HUES48 (cell line): Measurements from ENCODE around the gene ALDH16A1.

Experiments used
- H3K27ac ChIP-seq: one replicate; pipeline ENCODE4 v1.7.0; 2013; ENCODE audit warnings: low read depth, low read length, inconsistent platforms
- H3K27me3 ChIP-seq: 2 replicates; pipeline ENCODE4 v1.6.1; 2013; ENCODE audit warnings: mild to moderate bottlenecking, low read length; ENCODE audit not compliant: control insufficient read depth, insufficient read depth
- H3K36me3 ChIP-seq: 2 replicates; pipeline ENCODE4 v1.6.1; 2013; ENCODE audit warnings: low read length; ENCODE audit not compliant: control insufficient read depth, insufficient read depth
- H3K4me1 ChIP-seq: 2 replicates; pipeline ENCODE4 v1.6.1; 2013; ENCODE audit warnings: mild to moderate bottlenecking, low read length; ENCODE audit not compliant: control insufficient read depth, insufficient read depth
- H3K4me3 ChIP-seq: 2 replicates; pipeline ENCODE4 v1.5.1; 2013; ENCODE audit warnings: mild to moderate bottlenecking, low read depth, low read length
- H3K9ac ChIP-seq: 2 replicates; pipeline ENCODE4 v1.6.1; 2013; ENCODE audit warnings: mild to moderate bottlenecking, low read depth, low read length, moderate library complexity
- H3K9me3 ChIP-seq: 2 replicates; pipeline ENCODE4 v1.6.1; 2013; ENCODE audit warnings: low read length; ENCODE audit not compliant: control insufficient read depth, insufficient read depth

The ALDH16A1 gene

GRCh38 chr19:49415810-49416200 lies 37.2 kb upstream of the ALDH16A1 start:
- Histone ChIP-seq H3K27ac (no peak overlapping the region), H3K4me3 (no peak overlapping the region), H3K9ac (no peak overlapping the region), H3K36me3 (no peaks in the 10 kb centered on the region), H3K27me3 (no peaks in the 10 kb centered on the region), H3K4me1 (peaks cover 18% of the 10 kb centered on the region; the same call in 1 of the 2 replicates), H3K9me3 (no peaks in the 10 kb centered on the region)

GRCh38 chr19:49417088-49417487 lies 35.9 kb upstream of the ALDH16A1 start:
- no peak overlapping the region for H3K9ac ChIP-seq
- H3K27me3 ChIP-seq: peaks cover 9% of the 10 kb centered on the region
- no peaks in the 10 kb centered on the region for H3K9me3 ChIP-seq
- no peak overlapping the region for H3K4me3 ChIP-seq
- no peaks in the 10 kb centered on the region for H3K36me3 ChIP-seq
- H3K4me1 ChIP-seq: peaks cover 18% of the 10 kb centered on the region; the same call in 1 of the 2 replicates
- H3K27ac ChIP-seq: no peak overlapping the region

GRCh38 chr19:49418511-49418910 lies 34.5 kb upstream of the ALDH16A1 start:
- Histone ChIP-seq H3K4me3 (no peak overlapping the region), H3K27ac (no peak overlapping the region), H3K4me1 (peaks cover 20% of the 10 kb centered on the region; the same call in 1 of the 2 replicates), H3K9ac (no peak overlapping the region), H3K36me3 (no peaks in the 10 kb centered on the region), H3K27me3 (peaks cover 23% of the 10 kb centered on the region), H3K9me3 (no peaks in the 10 kb centered on the region)

- Histone ChIP-seq H3K27ac (no peak overlapping the region), H3K27me3 (peaks cover 30% of the 10 kb centered on the region), H3K9me3 (no peaks in the 10 kb centered on the region), H3K4me1 (peaks cover 24% of the 10 kb centered on the region; the same call in 1 of the 2 replicates), H3K4me3 (no peak overlapping the region), H3K36me3 (no peaks in the 10 kb centered on the region), H3K9ac (no peak overlapping the region)
Measured at GRCh38 chr19:49419173-49419572, 33.9 kb upstream of the ALDH16A1 start.

GRCh38 chr19:49420227-49420626 lies 32.8 kb upstream of the ALDH16A1 start:
- Histone ChIP-seq H3K27me3 (peaks cover 40% of the 10 kb centered on the region), H3K36me3 (no peaks in the 10 kb centered on the region), H3K4me1 (peaks cover 20% of the 10 kb centered on the region; the same call in 1 of the 2 replicates), H3K9me3 (no peaks in the 10 kb centered on the region), H3K4me3 (no peak overlapping the region), H3K9ac (no peak overlapping the region), H3K27ac (no peak overlapping the region)

- peaks cover 14% of the 10 kb centered on the region; the same call in 1 of the 2 replicates for H3K4me1 ChIP-seq
- H3K9me3 ChIP-seq: no peaks in the 10 kb centered on the region
- no peak overlapping the region for H3K27ac ChIP-seq
- peak overlapping the region; percentile 33; the same call in 1 of the 2 replicates for H3K4me3 ChIP-seq
- H3K27me3 ChIP-seq: peaks cover 49% of the 10 kb centered on the region
- H3K9ac ChIP-seq: no peak overlapping the region
- H3K36me3 ChIP-seq: no peaks in the 10 kb centered on the region
Measured at GRCh38 chr19:49421039-49421877, 31.8 kb upstream of the ALDH16A1 start.

GRCh38 chr19:49421878-49422202 lies 31.2 kb upstream of the ALDH16A1 start:
- no peak overlapping the region for H3K9ac ChIP-seq
- peaks cover 17% of the 10 kb centered on the region for H3K4me1 ChIP-seq
- no peak overlapping the region for H3K4me3 ChIP-seq
- no peaks in the 10 kb centered on the region for H3K9me3 ChIP-seq
- H3K27me3 ChIP-seq: peaks cover 55% of the 10 kb centered on the region
- H3K36me3 ChIP-seq: no peaks in the 10 kb centered on the region
- H3K27ac ChIP-seq: no peak overlapping the region

GRCh38 chr19:49422407-49423070 lies 30.5 kb upstream of the ALDH16A1 start:
- peaks cover 61% of the 10 kb centered on the region for H3K27me3 ChIP-seq
- no peaks in the 10 kb centered on the region for H3K36me3 ChIP-seq
- H3K27ac ChIP-seq: no peak overlapping the region
- H3K4me3 ChIP-seq: peak overlapping the region; percentile 51; the same call in 1 of the 2 replicates
- no peaks in the 10 kb centered on the region for H3K9me3 ChIP-seq
- H3K9ac ChIP-seq: no peak overlapping the region
- peaks cover 16% of the 10 kb centered on the region for H3K4me1 ChIP-seq

GRCh38 chr19:49423071-49423984 lies 29.7 kb upstream of the ALDH16A1 start, which contains the start of gene PTH2:
TSS of gene PTH2 (minus strand) at chr19:49423441. CDS start at chr19:49423339, 102 bp downstream.
- Histone ChIP-seq H3K4me1 (peaks cover 21% of the 10 kb centered on the region), H3K27ac (no peak within 1 kb of the TSS), H3K9me3 (no peaks in the 10 kb centered on the region), H3K9ac (no peak within 1 kb of the TSS), H3K27me3 (peaks cover 61% of the 10 kb centered on the region), H3K36me3 (no peaks in the 10 kb centered on the region), H3K4me3 (peak within 1 kb of the TSS; percentile 51; the same call in 1 of the 2 replicates)

GRCh38 chr19:49423985-49424303 lies 29.1 kb upstream of the ALDH16A1 start:
- Histone ChIP-seq H3K27me3 (peaks cover 61% of the 10 kb centered on the region), H3K4me1 (peaks cover 24% of the 10 kb centered on the region), H3K9me3 (no peaks in the 10 kb centered on the region), H3K27ac (no peak overlapping the region), H3K4me3 (no peak overlapping the region), H3K36me3 (no peaks in the 10 kb centered on the region), H3K9ac (no peak overlapping the region)
